ENCODE results near the gene BFSP1.

The BFSP1 gene

DNA sequence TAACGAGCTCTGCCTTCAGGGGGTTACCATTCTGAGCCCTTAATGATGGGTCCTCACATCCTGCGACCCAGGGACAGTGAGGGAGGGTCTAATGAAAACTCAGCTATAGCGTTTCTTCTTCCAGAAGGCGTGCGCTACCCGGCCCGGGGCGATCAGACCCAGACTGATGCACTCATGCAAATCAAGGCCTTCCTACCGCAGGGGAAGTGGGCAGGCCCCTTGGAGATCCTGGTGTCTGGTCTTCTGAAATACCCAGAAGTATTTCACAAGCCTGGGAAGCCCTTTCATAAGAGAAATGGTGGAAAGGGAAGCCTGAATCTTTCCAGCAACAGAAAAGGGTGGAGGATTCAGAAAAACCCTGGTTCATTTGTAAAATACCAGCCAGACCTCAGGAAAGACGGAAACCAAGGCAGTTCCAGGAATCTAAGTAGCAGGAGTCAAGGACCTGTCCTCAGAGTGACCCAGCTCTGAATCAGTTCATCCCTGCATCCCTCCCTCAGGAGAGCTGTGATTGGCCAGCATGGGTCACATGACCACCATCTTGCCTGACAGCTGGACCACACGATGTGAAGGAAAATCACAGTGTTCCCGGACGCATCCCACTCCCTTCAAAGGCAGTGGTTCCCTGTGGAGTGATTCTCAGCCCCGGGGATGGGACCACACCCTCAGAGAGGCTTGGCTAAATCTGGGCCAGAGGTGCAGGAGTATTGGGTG is 12.7 kb downstream of the BFSP1 start:
- no peak overlapping the region for H3K4me3 ChIP-seq (ENCODE audit: control insufficient read depth, low read depth, low read length)
- no peak for DNase-seq (ENCODE audit: low read depth)
- TF ChIP-seq, protein P1, sequence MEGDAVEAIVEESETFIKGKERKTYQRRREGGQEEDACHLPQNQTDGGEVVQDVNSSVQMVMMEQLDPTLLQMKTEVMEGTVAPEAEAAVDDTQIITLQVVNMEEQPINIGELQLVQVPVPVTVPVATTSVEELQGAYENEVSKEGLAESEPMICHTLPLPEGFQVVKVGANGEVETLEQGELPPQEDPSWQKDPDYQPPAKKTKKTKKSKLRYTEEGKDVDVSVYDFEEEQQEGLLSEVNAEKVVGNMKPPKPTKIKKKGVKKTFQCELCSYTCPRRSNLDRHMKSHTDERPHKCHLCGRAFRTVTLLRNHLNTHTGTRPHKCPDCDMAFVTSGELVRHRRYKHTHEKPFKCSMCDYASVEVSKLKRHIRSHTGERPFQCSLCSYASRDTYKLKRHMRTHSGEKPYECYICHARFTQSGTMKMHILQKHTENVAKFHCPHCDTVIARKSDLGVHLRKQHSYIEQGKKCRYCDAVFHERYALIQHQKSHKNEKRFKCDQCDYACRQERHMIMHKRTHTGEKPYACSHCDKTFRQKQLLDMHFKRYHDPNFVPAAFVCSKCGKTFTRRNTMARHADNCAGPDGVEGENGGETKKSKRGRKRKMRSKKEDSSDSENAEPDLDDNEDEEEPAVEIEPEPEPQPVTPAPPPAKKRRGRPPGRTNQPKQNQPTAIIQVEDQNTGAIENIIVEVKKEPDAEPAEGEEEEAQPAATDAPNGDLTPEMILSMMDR (IDR thresholded peaks at IDR 0.05; ENCODE audit: control insufficient read depth, insufficient read depth, low read depth, low read length, missing control alignments) = no peak

DNA sequence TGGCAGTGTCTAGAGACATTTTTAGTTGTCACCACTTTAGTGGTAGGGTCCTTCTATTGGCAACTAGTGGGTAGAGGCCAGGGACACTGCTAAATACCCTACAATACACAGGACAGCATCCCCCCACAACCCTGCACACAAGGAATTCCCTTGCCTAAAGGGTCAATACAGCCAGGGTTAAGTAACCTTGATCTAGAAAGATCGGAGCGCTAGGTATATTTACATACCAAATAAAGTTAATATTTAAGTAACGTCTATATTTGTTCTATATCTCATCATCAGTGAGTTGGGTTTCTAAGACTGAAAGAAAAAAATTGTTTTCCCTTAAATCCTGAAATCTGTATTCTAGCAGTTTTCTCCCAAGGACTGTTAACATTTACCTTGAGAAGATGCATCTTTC is 16.1 kb downstream of the BFSP1 start:
- TF ChIP-seq, protein P1 (IDR thresholded peaks at IDR 0.05; ENCODE audit: control insufficient read depth, insufficient read depth, low read depth, low read length, missing control alignments) = no peak
- no peak overlapping the region for H3K4me3 ChIP-seq (ENCODE audit: control insufficient read depth, low read depth, low read length)
- no peak for DNase-seq (ENCODE audit: low read depth)

DNA sequence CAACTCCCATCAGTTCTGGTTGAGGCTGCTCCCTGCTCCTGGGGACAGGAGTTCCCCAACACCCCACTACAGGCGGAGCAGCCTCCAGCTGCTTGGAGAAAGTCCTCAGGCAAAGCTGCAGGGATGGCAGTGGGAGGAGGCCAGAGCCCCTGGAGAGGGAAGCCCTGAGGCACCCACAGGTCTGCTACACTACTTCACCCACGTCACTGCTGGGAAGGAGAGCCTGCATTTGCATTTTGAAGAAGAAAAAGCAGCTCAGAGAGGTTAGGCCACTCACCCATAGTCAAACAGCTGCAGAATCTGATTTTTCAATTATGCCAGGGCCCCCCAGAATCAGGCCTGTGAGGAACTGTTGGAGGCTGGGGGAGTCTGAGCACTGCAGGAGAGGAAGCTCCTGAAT is 17.2 kb downstream of the BFSP1 start:
- H3K4me3 ChIP-seq (ENCODE audit: control insufficient read depth, low read depth, low read length) = no peak overlapping the region
- TF ChIP-seq, protein P1 (IDR thresholded peaks at IDR 0.05; ENCODE audit: control insufficient read depth, insufficient read depth, low read depth, low read length, missing control alignments) = no peak
- DNase-seq (ENCODE audit: low read depth) = no peak

DNA sequence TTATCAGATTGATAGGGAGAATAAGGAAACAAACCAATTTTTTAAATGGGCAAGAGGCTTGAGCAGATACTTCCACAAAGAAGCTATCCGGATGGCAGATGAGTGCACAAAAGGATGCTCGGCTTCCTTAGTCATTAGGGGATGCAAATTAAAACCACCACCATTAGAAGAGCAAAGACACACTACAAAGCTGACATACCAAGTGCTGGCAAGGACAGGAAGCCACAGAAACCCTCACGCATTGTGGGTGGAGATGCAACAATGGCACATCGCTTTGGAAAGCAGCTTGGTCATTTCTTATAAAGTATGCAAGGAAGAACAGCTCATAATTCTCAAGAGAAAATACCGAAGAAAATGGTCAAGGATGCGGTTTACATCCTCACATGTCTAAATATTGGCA is 19.8 kb downstream of the BFSP1 start:
- no peak overlapping the region for H3K4me3 ChIP-seq (ENCODE audit: control insufficient read depth, low read depth, low read length)
- TF ChIP-seq, protein P1 (IDR thresholded peaks at IDR 0.05; ENCODE audit: control insufficient read depth, insufficient read depth, low read depth, low read length, missing control alignments) = no peak
- no peak for DNase-seq (ENCODE audit: low read depth)

DNA sequence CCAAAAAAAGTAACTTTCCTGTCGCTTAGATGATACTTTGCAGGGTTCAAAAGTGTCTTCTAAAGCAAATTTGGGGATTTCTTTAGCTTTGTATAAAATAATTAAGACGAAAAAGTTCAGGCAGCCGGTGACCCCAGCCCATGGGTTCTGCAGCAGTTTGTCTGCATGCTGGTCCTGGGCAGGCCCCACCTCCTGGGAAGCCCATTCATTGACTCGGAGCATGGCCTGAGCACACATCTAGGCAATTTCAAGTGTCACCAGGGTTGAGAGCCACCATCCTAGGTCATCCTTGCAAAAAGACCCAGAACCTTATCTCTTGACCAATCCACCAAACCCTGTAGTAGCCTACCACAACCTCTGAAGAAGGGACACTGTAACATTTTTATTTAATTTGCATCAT is 20.6 kb downstream of the BFSP1 start:
- TF ChIP-seq, protein P1 (IDR thresholded peaks at IDR 0.05; ENCODE audit: control insufficient read depth, insufficient read depth, low read depth, low read length, missing control alignments) = no peak
- no peak for DNase-seq (ENCODE audit: low read depth)

DNA sequence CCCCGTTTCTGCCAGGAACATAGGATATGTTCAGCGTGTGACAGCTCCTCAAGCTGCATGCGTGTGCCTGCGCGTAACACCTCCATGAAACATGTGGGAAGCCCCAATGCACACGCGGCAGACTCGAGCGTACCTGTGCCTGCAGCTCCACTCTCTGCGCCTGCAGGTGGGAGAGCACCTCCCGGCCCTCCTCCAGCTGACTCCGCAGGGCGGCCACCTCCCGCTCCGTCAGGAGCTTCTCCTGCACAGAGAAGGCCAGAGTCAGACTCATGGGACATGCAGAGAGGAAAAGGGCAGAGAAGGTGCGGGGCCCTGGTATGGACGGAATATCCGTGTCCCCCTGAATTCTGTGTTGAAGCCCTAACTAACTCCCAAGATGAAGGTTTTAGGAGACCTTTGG is 22.4 kb downstream of the BFSP1 start:
- no peak overlapping the region for H3K4me3 ChIP-seq (ENCODE audit: control insufficient read depth, low read depth, low read length)
- TF ChIP-seq, protein P1 (IDR thresholded peaks at IDR 0.05; ENCODE audit: control insufficient read depth, insufficient read depth, low read depth, low read length, missing control alignments) = no peak
- no peak for DNase-seq (ENCODE audit: low read depth)

More for the DNA sequence above, 20.6 kb downstream of the BFSP1 start:
- no peak overlapping the region for H3K4me3 ChIP-seq (ENCODE audit: control insufficient read depth, low read depth, low read length)

All from AG09309 (cell line).